Heart left ventricle (tissue), 13 donors: ENCODE data around the gene BNC2.

Experiments used
- CTCF ChIP-seq, 12 donors: fragments of 200-600 bp; sonication (generic) in 4 of 12; IDR thresholded peaks; one replicate each; pipeline versions ENCODE4 v1.5.0 to v1.8.0; 2018 to 2022; ENCODE audit warnings: antibody characterized with exemption in 12 of 12, mild to moderate bottlenecking in 5 of 12
- POLR2A ChIP-seq, 2 donors: fragments of 450-650 bp; IDR thresholded peaks; one replicate each; pipeline ENCODE4 v1.6.1; 2017; ENCODE audit warnings: antibody characterized with exemption in 2 of 2, mild to moderate bottlenecking in 2 of 2, moderate library complexity in 2 of 2
- donor health status: ischemic (EF 13 %, LVEDD 7.1; RV severe dilation, severe dysfunction).
- donor health status: DM: no; HTN: yes; CAD: no.
- donor health status: DM: no; HTN: no; CAD: no.
- donor health status: ischemic (EF 25% LVEDD 6.9; RV normal size, moderate dysfunction).
- donor health status: ischemic (EF 25% LVEDD 5.7; RV mildly dilated, moderate dysfunction).
- donor health status: ischemic (EF 35%, LVEDD 5.7; RV mildly dilated, moderate dysfunction).
- donor health status: nonischemic (EF 11% LVEDD 7.7; RV severe dilation, severe dysfunction).
- donor health status: DM: yes; HTN: yes; CAD: no.
- donor health status: PGD.
- donor health status: ischemic (EF 29% LVEDD 5.4; RV normal size, mild dysfunction).
- donor health status: nonischemic (EF 23%, LVEDD 6.1; RV moderate dilation, normal function).

GRCh38 chr9:16834817-16835216 is 35.7 kb downstream of the BNC2 start:
- no peak for TF ChIP-seq CTCF (IDR thresholded peaks at IDR 0.05)
- TF ChIP-seq POLR2A (IDR thresholded peaks at IDR 0.05): no peak
